Activated CD4-positive, alpha-beta T cell treated with anti-CD3 and anti-CD28 coated beads, Interleukin-2, amount 10 ng/mL, durations not matched to agents 7 days and 5 days (primary cell): ENCODE measurements around the gene MPPED2. TPM values are rescaled to one million over a fixed set of nuclear protein-coding genes. Genes with fewer than 3 reads are reported as not detected.
"Not testable (repeated sequence)": the region's sequence is repeated elsewhere in the genome, so short reads cannot be mapped to it uniquely, and the experiment has no call there.

ENCODE experiments used
- CTCF ChIA-PET: fragments of 350-600 bp; sonication (Branson Sonifier 250); formaldehyde crosslinking; loops from one replicate; lab custom pipeline; 2021; ENCODE audit warnings: antibody characterized with exemption; lab: Charles Lee
- POLR2A ChIA-PET: fragments of 350-600 bp; sonication (Branson Sonifier 250); formaldehyde crosslinking; loops from one replicate; lab custom pipeline; 2021; ENCODE audit warnings: antibody characterized with exemption; lab: Charles Lee
- DNase-seq: peaks from one replicate; pipeline ENCODE4 v3.0.0-alpha.2; 2020
- H3K27ac Mint-ChIP-seq: one replicate; pipeline ENCODE4 v1.8.0; 2021; ENCODE audit warnings: mild to moderate bottlenecking, moderate library complexity, mixed read lengths
- H3K27me3 Mint-ChIP-seq: one replicate; pipeline ENCODE4 v1.8.0; 2021; ENCODE audit warnings: mixed read lengths
- H3K36me3 Mint-ChIP-seq: one replicate; pipeline ENCODE4 v1.8.0; 2021; ENCODE audit warnings: low read depth, mixed read lengths
- H3K4me1 Mint-ChIP-seq: one replicate; pipeline ENCODE4 v1.8.0; 2021; ENCODE audit warnings: mixed read lengths
- H3K4me3 Mint-ChIP-seq: one replicate; pipeline ENCODE4 v1.8.0; 2021; ENCODE audit warnings: mild to moderate bottlenecking, moderate library complexity, mixed read lengths
- H3K9me3 Mint-ChIP-seq: one replicate; pipeline ENCODE4 v1.8.0; 2021; ENCODE audit warnings: mixed read lengths
- total RNA-seq, 2 experiments: library from RNA; stranded (reverse); gene quantifications; one replicate each; pipeline ENCODE4 v1.2.3, GENCODE V29; 2021

Gene MPPED2
- total RNA-seq, 2 experiments from 2014 or later, result 0.33 TPM; not detected in 1

DNA sequence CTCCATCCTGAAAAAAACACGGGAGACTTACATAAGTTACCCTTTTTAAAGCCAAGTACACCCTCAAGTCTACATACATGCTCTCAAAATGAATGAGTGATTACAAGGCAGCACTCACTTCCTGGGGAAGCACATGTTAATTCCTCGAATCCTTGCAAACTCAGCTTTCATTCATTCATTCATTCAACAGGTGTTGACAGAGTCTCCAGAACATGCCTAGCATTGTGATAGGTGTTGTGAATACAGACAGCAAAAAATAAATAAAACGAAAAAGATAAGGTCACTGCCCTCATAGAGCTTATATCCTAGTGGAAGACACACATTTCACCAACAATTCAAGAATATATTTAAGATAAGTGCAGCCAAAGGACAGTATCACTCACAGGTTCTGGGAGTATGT is 19.7 kb downstream of the MPPED2 start:
- no peaks in the 10 kb centered on the region for H3K36me3 Mint-ChIP-seq
- DNase-seq, result no peak
- H3K9me3 Mint-ChIP-seq, result no peaks in the 10 kb centered on the region
- H3K4me1 Mint-ChIP-seq, result no peaks in the 10 kb centered on the region
- H3K4me3 Mint-ChIP-seq, result no peak overlapping the region
- POLR2A ChIA-PET, result no interaction called here
- CTCF ChIA-PET, result no interaction called here
- no peak overlapping the region for H3K27ac Mint-ChIP-seq
- peaks cover 4% of the 10 kb centered on the region for H3K27me3 Mint-ChIP-seq

DNA sequence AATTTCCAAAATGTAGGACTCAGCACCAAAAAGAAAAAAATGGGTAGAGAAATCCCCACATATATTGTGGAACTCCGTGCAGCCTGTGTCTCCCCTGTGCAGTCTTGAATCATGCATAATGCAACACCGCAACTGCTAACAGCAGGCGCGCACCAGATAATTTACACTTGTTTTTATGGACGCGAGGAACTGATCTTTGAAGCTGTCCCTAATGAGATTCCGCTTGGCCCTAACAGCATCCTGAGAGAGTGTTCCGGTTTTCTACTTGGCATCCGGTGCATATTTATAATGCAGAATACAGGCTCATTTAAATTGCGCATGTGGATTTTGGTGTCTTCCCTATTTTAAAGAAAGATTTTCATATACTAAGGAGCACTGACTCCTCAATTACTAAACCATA is 21.1 kb downstream of the MPPED2 start:
- ChIA-PET CTCF (no interaction called here), POLR2A (no interaction called here)
- DNase-seq, result no peak
- Mint-ChIP-seq H3K9me3 (no peaks in the 10 kb centered on the region), H3K4me1 (no peaks in the 10 kb centered on the region), H3K36me3 (no peaks in the 10 kb centered on the region), H3K27ac (no peak overlapping the region), H3K4me3 (no peak overlapping the region), H3K27me3 (peaks cover 4% of the 10 kb centered on the region)

DNA sequence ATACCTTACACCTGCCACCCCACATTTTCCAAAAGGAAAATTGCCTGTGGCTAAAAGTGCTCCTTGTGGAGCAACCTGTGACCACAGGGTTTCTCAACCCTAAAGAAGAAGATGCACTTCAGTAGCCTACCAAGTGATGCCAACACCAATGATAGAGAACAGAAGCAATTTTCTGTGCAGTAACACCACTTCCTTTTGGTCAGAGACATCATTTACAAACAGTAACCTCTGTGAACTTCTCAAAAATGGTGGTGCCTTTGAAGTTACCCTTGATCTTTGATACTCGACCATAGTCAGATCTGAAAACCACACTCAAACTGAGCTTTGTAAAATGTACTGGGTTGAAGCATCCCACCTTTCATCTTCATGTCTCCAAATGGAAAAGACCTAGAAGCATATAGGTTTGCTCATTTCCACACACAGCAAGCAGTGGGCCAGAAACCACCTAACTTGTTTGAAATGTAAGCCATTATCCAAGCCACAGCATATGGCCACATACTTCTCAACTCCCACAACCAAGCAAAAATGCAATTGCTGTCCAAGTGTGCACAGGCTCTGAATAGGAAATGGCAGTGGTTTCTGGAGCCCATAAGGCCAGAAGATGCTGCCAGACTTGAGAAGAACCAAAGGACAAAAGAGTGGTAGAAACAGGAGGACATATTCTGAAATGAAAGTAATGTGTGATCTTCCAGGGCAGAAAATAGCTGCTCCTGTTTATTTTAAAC is 24.3 kb downstream of the MPPED2 start:
- DNase-seq, result no peak
- no peak overlapping the region for H3K27ac Mint-ChIP-seq
- ChIA-PET CTCF (no interaction called here), POLR2A (no interaction called here)
- no peaks in the 10 kb centered on the region for H3K4me1 Mint-ChIP-seq
- H3K9me3 Mint-ChIP-seq, result no peaks in the 10 kb centered on the region
- no peaks in the 10 kb centered on the region for H3K36me3 Mint-ChIP-seq
- no peaks in the 10 kb centered on the region for H3K27me3 Mint-ChIP-seq
- no peak overlapping the region for H3K4me3 Mint-ChIP-seq

DNA sequence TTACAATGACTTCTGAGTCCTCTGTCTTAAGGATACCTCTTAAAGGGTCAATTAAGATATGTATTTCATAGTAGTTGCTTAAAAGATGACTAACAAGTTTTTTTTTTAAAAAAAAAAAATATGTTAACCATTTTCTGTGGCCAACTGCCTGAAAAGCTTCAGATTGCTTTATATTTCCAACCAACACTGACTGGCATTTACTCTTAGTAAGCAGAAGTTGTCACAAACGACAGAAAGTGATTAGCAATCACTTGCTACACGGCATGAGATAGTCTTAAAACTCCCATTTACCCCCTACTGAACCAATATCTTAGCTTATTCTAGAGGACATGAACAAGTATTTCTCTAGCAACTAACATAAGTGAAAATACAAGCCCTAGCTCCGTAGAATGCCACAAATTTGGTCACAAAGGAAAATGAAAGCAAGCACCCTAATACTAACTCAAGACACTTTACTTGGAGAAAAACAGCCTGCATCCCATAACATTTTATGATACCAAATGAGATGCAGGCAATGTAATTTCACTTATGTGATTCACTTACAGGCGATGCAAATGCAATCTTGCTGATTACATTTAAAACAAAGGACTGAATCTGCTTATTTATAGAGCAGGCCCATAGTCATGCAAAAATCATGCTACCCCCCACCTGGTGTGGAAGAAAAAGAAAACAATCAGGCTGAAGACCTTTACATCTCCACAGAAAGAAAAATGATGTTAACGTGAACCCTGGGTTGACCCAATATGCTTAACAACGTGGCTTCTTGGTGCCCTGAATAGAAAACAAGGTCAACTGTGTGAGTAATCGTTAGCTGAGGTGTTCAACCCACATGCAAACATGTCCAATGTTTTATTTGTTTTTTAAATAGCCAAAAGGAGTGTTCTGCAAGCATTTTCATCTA is 25.7 kb downstream of the MPPED2 start:
- POLR2A ChIA-PET, result no interaction called here
- CTCF ChIA-PET, result no interaction called here
- H3K9me3 Mint-ChIP-seq, result no peaks in the 10 kb centered on the region
- DNase-seq, result no peak
- H3K4me3 Mint-ChIP-seq, result no peak overlapping the region
- no peaks in the 10 kb centered on the region for H3K36me3 Mint-ChIP-seq
- H3K4me1 Mint-ChIP-seq, result no peaks in the 10 kb centered on the region
- no peaks in the 10 kb centered on the region for H3K27me3 Mint-ChIP-seq
- H3K27ac Mint-ChIP-seq, result no peak overlapping the region

DNA sequence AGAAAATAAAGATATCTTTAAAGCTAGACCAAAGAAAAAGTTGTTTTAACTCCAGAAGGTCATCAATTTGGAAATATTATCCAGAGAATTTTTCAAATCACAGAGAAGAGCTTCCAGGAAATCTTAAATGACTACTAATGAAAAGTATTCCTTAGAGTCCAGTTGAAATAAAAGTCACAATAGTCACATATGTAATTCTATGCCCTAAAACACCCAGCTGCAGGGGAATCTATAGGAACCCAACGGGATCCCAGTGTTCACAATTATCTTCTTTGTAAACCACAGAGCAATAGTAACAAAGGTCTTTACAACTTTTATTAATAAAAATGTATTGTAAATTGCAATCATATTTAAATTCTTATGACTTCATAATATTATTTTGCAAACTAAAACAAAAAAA is 27.1 kb downstream of the MPPED2 start:
- no peaks in the 10 kb centered on the region for H3K4me1 Mint-ChIP-seq

DNA sequence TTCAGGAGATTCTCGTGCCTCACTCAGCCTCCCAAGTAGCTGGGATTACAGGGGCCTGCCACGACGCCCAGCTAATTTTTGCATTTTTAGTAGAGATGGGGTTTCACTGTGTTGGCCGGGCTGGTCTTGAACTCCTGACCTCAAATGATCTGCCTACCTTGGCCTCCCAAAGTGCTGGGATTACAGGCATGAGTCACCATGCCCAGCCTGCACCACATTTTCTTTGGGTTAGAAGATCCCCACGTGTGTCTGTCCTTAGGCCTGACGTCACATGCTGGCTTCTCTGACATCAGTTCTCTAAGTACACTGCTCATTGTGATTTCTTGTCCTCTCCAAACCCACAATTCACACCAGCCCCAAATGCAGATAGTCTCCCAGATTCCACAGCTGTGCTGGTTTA is 31.6 kb downstream of the MPPED2 start:
- CTCF ChIA-PET, H3K27ac Mint-ChIP-seq, H3K36me3 Mint-ChIP-seq, DNase-seq, H3K9me3 Mint-ChIP-seq, H3K4me3 Mint-ChIP-seq, H3K4me1 Mint-ChIP-seq, H3K27me3 Mint-ChIP-seq, POLR2A ChIA-PET: not testable (repeated sequence)

More for the DNA sequence above, 27.1 kb downstream of the MPPED2 start:
- no peak overlapping the region for H3K4me3 Mint-ChIP-seq
- no peaks in the 10 kb centered on the region for H3K36me3 Mint-ChIP-seq
- DNase-seq, result no peak
- no peak overlapping the region for H3K27ac Mint-ChIP-seq
- ChIA-PET POLR2A (no interaction called here), CTCF (no interaction called here)
- no peaks in the 10 kb centered on the region for H3K27me3 Mint-ChIP-seq
- no peaks in the 10 kb centered on the region for H3K9me3 Mint-ChIP-seq

DNA sequence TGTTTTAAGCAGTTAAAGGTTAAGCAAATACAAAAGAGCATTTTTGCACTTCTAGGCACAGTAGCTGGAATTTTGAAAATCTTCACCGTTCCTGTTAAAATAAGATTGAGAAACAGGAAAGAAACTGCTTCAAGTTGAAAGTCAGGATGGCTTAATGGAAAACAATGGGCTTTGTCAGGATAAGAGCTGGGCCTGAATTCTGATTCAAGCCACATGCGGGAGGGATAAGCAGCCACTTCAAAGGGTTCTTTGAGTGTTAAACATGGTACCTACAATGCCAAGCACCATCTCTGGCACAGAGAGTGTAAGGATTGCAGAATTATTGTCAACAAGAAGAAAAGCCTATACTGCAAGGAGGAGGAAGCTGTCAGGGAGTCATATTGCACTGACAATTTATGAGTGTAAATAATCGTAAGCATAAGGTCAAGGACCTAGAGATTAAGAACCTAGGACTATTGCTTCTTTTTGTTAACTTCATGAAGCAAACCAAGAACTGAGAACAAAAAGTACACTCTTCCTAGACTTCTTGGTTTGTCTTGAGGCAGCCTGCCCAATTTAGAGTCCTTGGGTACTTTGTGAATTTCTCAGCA is 32.5 kb downstream of the MPPED2 start:
- CTCF ChIA-PET, result no interaction called here
- Mint-ChIP-seq H3K36me3 (no peaks in the 10 kb centered on the region), H3K4me3 (no peak overlapping the region), H3K4me1 (no peaks in the 10 kb centered on the region), H3K27me3 (no peaks in the 10 kb centered on the region), H3K27ac (no peak overlapping the region), H3K9me3 (no peaks in the 10 kb centered on the region)
- POLR2A ChIA-PET, result no interaction called here
- DNase-seq, result no peak

DNA sequence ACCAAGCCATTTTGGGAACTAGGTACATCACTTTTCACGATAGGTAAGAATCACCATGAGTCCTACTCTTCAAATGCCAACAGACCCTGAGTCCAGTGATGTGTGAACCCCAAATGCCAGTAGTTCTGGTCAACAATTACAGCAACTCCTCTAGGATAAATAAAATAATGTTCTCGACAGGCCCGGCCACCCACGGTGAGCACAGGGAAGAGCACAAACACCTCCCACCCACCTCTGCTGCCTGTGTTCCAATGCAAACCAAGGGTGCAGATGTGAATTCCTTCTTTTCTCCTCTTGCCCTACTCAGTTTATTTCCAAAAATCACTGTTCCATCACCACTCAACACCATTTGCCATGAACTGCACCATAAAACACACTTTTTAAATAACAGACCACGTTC is 33.3 kb downstream of the MPPED2 start:
- no peaks in the 10 kb centered on the region for H3K9me3 Mint-ChIP-seq
- no peaks in the 10 kb centered on the region for H3K36me3 Mint-ChIP-seq
- DNase-seq, result no peak
- H3K4me3 Mint-ChIP-seq, result no peak overlapping the region
- no peak overlapping the region for H3K27ac Mint-ChIP-seq
- ChIA-PET CTCF (no interaction called here), POLR2A (no interaction called here)
- no peaks in the 10 kb centered on the region for H3K27me3 Mint-ChIP-seq
- H3K4me1 Mint-ChIP-seq, result no peaks in the 10 kb centered on the region

DNA sequence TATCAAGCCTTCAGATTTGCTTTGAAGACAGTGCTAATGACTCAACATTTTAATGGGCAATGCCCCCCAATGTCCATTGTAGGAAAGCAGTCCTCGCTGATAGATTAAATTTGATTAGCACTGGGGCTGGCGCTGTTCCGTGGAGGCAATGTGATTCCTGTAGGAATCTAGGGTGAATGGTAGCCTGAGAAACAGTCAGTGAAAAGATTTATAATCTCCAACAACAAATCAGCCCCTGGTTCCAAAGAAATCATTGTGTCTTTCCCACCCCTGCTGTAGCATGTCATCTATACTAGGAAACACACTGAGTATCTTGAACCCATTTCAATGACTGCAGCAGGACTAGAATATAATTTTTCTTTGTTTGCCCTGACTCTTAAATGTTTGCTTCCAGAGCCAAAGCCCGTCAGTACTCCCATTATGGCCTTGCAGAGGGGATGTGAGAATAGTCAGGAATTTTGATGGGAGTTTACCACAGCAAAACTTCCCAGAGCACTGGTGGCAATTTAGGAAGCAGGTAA is 36.1 kb downstream of the MPPED2 start:
- Mint-ChIP-seq H3K36me3 (no peaks in the 10 kb centered on the region), H3K27me3 (no peaks in the 10 kb centered on the region), H3K4me3 (no peak overlapping the region), H3K27ac (no peak overlapping the region), H3K4me1 (no peaks in the 10 kb centered on the region), H3K9me3 (no peaks in the 10 kb centered on the region)
- DNase-seq, result no peak
- ChIA-PET CTCF (no interaction called here), POLR2A (no interaction called here)

DNA sequence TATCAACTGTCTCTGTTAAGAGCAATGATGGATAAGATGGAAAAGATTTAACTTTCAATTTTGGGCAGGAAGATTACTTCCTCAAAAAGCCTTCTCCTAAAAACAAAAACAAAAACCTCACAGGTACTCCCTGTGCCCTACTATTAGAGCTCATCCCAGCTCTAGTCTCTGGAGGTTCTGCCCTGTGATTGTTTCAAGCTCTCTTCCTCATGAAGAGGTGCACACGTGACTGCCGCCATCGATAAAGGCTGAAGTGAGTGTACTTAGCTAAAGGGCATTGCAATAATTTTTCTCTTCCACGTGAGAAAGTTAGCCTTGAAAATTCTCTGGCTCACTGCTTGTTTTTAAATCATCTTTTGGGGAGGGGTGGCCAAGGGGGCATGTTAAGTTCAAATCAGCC is 36.6 kb downstream of the MPPED2 start:
- H3K4me3 Mint-ChIP-seq, result no peak overlapping the region
- no peak overlapping the region for H3K27ac Mint-ChIP-seq
- no peak for DNase-seq
- ChIA-PET CTCF (no interaction called here), POLR2A (no interaction called here)
- H3K4me1 Mint-ChIP-seq, result no peaks in the 10 kb centered on the region
- H3K36me3 Mint-ChIP-seq, result no peaks in the 10 kb centered on the region
- H3K27me3 Mint-ChIP-seq, result no peaks in the 10 kb centered on the region
- H3K9me3 Mint-ChIP-seq, result no peaks in the 10 kb centered on the region

DNA sequence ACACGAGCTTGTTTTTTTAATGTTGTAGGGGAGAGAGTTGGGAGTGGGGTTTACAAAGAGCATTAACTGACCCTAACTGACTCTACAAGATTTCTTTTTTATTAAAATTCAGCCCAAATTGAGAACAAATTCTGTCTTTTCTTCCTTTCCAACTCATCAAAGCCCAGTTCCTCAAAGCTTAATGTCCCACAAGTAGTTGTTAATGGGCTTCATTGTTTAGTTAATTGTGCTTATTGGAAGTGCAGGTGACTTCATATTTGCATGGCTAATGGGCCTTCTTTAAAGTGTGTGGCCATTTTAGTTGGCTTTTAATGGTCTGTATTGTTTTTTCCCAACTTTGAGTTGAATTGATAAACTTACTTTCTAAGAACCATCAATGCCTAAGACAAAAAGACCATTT is 39.8 kb downstream of the MPPED2 start:
- Mint-ChIP-seq H3K4me1 (no peaks in the 10 kb centered on the region), H3K36me3 (no peaks in the 10 kb centered on the region), H3K9me3 (no peaks in the 10 kb centered on the region), H3K27me3 (no peaks in the 10 kb centered on the region), H3K27ac (no peak overlapping the region), H3K4me3 (no peak overlapping the region)
- DNase-seq, result no peak
- CTCF ChIA-PET, result no interaction called here
- POLR2A ChIA-PET, result no interaction called here

DNA sequence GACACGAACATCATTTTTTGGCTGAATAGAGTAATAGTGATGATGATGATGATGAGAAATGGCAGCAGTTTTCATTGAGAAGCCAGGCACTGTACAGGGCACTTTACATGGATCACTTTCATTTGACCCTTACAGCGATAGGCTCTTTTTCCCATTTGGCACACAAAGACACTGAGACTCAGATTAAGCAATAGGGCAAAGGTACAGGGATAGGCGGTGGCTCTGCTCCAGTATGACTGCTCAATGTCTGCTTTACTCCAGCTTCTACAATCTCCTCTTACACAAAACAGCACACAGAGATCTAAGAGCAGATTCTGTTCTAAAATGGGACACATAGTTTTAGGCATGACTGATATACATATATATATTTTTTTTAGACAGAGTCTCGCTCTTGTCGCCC is 40.6 kb downstream of the MPPED2 start:
- no peaks in the 10 kb centered on the region for H3K36me3 Mint-ChIP-seq
- CTCF ChIA-PET, result no interaction called here
- H3K4me3 Mint-ChIP-seq, result no peak overlapping the region
- H3K9me3 Mint-ChIP-seq, result no peaks in the 10 kb centered on the region
- H3K27me3 Mint-ChIP-seq, result no peaks in the 10 kb centered on the region
- H3K4me1 Mint-ChIP-seq, result no peaks in the 10 kb centered on the region
- no peak for DNase-seq
- POLR2A ChIA-PET, result no interaction called here
- H3K27ac Mint-ChIP-seq, result no peak overlapping the region

DNA sequence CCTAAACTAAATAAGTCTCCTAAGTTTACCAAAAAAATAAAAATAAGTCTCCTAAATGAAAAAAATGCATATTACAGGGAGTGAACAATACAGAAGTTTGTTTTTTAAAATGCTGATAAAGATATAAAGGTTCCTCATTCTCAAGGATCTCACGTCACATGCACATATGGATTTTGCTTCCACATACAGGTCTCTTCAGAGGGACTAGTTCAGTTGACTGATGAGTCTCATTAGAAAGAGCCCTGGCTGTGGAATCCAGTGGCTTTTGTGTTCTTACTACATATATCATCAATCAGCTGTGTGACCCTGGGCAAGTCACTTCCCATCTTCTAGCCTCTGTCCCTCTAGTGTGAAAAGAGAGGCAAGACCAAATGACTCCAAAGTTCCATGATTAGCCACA is 43.1 kb downstream of the MPPED2 start:
- POLR2A ChIA-PET, result no interaction called here
- CTCF ChIA-PET, result no interaction called here
- H3K4me3 Mint-ChIP-seq, result no peak overlapping the region
- no peaks in the 10 kb centered on the region for H3K9me3 Mint-ChIP-seq
- H3K4me1 Mint-ChIP-seq, result no peaks in the 10 kb centered on the region
- DNase-seq, result no peak
- no peaks in the 10 kb centered on the region for H3K27me3 Mint-ChIP-seq
- no peaks in the 10 kb centered on the region for H3K36me3 Mint-ChIP-seq
- H3K27ac Mint-ChIP-seq, result no peak overlapping the region
